Superior temporal gyrus (tissue), 1 donor: ENCODE results near the gene RIOK3.
"Not testable (repeated sequence)": the region's sequence is repeated elsewhere in the genome, so short reads cannot be mapped to it uniquely, and the experiment has no call there.

Source experiments
- DNase-seq: peaks from one replicate; pipeline ENCODE4 v3.0.0-alpha.2; 2016; ENCODE audit errors: extremely low spot score

RIOK3 gene

DNA sequence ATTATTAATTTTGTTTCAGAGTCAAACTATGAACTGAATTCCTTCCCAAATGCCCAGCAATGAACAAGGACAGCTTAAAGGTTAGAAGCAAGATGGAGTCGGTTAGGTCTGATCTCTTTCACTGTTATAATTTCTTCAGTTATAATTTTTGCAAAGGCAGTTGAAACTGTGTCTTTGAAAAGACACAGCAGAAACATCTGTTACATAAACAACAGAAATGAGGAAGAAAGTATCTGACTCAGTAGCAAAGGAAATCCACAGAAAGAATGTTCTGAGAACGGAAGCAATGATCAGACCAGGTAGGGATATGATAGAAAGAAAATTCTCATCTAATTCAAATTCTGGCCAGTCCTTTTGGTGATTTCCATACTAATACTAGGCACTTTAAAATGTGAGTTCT is 45.0 kb downstream of the RIOK3 start:
- no peak for DNase-seq

- peak; percentile 83 for DNase-seq
Measured at GRCh38 chr18:23498877-23499276, 45.8 kb downstream of the RIOK3 start.

DNA sequence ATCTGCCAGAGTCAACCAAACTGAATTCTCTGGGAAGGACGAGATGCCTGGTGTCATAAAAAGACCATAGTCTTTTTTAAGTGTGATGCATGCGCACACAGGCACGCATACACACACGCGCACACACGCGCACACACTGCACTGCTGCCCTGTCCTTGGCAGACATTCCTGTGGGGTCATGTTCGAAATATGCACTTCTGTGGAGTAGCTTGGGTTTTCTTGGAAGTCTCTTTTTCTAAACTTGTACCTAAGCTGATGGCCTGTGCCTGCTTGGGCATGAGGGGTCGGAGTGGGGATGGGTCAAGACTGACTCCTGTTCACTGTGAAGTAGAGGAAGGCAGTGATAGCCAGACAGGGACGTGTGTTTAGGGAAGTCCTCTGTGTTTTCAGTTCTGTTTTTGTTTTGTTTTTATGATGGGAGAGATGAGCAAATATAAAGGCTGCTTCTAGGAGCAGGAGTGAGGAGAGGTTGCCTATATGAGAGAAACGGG is 46.2 kb downstream of the RIOK3 start:
- DNase-seq: peak; percentile 6

- DNase-seq: no peak
Measured at GRCh38 chr18:23501626-23502025, 48.5 kb downstream of the RIOK3 start.

DNA sequence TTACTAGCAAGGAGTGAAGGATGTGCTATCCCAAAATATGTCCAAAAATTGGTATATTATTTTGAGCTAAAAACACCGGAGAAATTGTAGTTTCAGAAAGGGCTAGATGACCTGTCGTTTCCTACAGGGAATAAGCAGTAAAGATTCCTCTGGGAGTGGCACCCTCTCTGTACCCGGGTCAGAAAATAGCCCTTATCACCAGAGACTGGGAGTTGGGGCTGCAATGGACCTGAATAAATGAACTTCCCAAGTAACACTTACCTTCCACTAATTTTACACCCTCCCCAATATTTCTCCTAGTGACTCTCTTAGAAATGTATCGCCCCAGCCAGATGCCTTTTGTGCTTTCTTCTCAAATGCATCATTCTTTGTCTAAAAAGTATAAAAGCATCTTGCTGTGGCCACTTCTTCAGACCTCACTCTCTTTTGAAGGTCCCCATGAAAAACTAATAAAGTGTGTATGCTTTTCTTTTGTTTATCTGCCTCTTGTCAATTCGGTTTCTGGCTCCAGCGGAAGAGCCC is 49.5 kb downstream of the RIOK3 start:
- DNase-seq: no peak

DNA sequence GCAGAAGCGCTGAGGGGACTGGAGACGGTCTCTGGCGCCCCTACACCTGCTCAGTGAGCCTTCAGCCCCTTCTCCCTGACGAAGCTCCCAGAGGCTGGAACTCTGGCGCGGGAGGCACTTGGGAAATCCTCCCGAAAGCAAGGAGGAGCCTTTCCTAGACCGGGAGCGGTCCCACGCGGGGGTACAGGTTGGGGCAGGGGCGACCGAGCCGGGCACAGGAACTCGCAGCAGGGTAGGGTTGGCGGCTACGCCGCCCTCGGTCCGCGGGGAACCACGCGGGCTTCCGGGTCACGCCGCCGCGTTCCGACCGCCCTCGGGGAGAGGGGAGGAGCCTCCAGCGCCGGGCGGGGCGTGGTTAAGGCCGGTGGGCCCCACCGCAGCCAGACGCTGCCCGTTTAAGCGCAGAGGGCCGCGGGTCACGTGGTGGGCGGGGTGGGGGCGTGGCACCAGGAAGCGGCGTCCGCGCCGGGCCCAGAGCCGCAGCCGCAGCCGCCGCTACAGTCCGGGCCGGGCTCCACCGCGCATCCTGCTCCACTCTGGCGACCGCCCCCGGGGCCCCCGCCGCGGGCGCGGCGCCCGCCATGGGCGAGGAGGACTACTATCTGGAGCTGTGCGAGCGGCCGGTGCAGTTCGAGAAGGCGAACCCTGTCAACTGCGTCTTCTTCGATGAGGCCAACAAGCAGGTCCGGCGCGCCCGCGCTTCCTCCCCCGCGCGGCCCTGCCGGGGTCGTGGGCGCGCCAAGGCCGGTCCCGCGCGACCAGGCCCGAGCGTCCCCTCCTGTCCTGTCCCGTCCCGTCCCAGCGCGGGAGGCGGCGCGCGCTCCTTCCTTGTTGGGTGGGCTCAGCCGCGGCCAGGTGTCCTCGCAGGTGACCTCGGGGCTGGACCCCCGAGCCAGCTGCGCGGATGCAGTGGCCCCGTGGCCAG is 50.2 kb downstream of the RIOK3 start, which contains the start of gene RMC1:
Gene RMC1, plus strand, starts transcription at position 474 of the 925 bp plus-strand sequence. Its CDS starts 108 bp downstream, at position 582.
- peak; percentile 92 for DNase-seq

GRCh38 chr18:23503963-23504344 is 50.9 kb downstream of the RIOK3 start:
- DNase-seq: peak; percentile 35

GRCh38 chr18:23504720-23505119 is 51.6 kb downstream of the RIOK3 start:
- DNase-seq: no peak

DNA sequence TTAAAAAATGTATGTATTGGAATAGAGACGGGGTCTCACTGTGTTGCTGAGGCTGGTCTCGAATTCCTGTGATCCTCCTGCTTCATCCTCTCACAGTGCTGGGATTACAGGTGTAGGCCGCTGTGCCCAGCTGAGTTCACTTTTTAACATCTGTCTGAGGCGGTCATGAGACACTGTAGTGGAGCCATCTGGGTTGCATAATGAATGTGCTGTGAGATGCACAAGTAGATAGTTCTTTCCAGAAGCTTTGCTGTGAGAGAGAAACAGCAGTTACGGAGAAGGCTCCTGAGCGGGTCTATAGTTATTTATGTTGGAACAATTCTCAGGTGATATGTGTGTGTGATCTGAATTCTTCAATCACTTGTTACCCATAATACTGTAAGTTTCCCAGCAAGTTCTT is 53.3 kb downstream of the RIOK3 start:
- no peak for DNase-seq

GRCh38 chr18:23510923-23511322 is 57.8 kb downstream of the RIOK3 start:
- DNase-seq: not testable (repeated sequence)

DNA sequence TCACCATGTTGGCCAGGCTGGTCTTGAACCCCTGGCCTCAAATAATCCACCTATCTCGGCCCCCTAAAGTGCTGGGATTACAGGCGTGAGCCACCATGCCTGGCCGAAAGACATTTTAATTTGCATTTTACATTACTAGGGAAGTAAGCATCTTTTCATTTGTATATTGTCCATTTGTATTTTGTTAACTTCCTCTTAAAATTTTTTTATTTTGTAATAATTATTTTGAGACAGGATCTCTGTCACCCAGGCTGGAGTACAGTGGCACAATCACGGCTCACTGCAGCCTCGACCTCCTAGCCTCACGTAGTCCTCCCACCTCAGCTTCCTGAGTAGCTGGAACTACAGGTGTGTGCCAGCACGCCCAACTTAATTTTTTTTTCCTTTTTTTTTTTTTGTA is 59.1 kb downstream of the RIOK3 start:
- DNase-seq: not testable (repeated sequence)

DNA sequence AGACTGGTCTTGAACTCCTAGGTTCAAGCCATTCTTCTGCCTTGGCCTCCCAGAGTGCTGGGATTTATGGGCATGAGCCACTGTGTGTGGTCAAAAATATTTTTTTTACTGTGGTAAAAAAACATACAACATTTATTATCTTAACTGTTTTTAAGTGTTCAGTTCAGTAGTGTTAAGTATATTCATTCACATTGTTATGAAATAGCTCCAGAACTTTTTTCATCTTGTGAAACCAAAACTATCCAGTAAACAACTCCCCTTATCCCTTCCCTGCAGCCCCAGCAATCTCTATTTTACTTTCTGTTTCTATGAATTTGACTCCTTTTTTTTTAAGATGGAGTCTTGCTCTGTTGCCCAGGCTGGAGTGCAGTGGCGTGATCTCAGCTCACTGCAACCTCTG is 59.6 kb downstream of the RIOK3 start:
- DNase-seq: no peak

DNA sequence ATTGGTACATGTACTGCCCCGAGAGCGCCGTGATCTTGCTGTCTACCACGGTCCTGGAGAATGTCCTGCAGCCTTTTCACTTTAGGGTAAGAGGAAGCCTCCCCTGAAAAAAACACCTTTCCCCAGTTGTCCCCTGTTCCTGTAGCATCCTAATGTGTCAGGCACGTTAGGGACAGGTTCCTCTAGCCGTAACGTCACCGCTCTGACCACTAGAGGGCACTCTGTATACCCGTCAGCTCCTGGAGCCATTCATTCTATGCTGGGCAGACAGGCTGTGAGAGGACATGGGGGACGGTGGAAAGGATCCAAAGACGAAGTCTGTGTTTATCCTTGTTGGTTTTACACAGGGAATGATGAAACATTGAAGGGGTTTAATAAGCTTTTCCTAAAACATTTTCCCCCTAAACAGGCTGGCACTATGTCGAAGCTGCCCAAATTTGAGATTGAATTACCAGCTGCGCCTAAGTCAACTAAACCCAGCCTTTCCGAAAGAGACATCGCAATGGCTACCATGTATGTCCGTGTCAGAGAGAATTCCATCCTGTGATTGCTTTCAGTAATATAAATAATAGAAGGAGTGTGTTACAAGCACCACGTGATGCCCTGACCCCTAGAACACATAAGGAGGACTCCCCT is 62.9 kb downstream of the RIOK3 start:
- DNase-seq: peak; percentile 94

DNA sequence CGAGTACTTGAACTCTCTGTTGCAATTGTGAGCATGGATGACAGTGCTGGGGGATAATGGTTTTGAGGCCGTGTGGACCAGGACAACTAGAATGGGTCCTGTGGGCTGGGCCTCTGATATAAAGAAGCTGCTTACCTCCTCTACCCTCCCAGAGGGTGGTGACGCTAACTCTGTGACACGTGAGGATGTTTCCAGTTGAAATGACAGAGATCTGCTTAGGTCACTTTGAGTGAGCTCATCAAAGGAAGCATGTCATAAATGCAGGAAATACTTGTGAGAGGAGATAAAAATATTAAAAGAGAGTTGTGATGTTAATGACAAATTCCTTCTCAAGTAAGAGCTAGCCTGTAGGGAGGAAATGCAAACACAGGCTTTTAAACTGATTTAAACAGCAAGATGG is 66.6 kb downstream of the RIOK3 start:
- no peak for DNase-seq

DNA sequence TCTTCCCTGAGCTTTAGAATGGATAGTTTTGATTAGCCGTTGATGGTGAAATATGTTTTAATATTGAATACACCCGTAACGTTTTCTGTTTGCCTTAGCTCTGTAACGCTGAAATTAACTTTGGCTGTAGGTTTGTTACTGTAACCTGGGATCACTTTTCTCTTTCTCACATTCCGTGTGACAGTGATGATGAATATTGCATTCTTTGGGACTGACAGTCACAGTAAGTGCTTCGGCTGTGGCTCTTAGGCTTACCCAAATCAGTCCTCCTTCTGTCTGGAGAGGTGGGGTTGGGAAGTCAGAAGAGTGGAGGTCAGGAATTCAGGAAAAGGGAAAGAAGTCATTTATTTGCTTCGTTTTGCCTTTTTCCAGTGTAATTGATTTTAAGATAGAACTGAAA is 68.2 kb downstream of the RIOK3 start:
- DNase-seq: no peak

GRCh38 chr18:23521907-23522306 is 68.8 kb downstream of the RIOK3 start:
- no peak for DNase-seq

- DNase-seq: no peak
Measured at GRCh38 chr18:23523429-23524212, 70.5 kb downstream of the RIOK3 start.

DNA sequence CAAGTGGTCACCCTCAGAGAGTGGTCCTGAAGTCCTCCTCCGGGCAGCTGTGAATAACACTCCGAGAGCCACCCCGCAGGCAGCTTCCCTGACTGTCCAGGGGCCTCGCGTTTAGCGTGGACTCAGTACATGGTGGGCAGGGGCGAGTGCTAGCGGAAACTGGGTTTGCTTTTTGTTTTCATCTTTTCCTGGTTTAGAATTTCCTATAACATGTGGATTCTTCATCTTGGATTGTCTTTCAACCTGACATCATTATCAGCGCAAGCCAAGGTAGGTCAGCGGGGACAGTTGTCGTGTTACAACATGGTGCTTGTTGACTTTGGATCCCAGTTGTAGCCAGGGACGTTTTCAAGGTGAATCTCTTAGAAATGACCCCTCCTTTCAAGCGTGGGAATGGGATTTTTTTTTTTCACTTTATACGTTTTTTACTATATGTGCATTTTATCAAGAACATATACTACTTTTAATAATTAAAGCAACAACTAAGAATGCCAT is 71.2 kb downstream of the RIOK3 start:
- DNase-seq: no peak

- no peak for DNase-seq
Measured at GRCh38 chr18:23526501-23527063, 73.5 kb downstream of the RIOK3 start.

GRCh38 chr18:23528580-23529472 is 75.7 kb downstream of the RIOK3 start:
- no peak for DNase-seq
